Measurements from ENCODE around the gene PPP4R2. TPM values are rescaled to one million over a fixed set of nuclear protein-coding genes. Genes with fewer than 3 reads are reported as not detected.

The PPP4R2 gene
- total RNA-seq, 1 donor from 2014 or later: 24.3 TPM

DNA sequence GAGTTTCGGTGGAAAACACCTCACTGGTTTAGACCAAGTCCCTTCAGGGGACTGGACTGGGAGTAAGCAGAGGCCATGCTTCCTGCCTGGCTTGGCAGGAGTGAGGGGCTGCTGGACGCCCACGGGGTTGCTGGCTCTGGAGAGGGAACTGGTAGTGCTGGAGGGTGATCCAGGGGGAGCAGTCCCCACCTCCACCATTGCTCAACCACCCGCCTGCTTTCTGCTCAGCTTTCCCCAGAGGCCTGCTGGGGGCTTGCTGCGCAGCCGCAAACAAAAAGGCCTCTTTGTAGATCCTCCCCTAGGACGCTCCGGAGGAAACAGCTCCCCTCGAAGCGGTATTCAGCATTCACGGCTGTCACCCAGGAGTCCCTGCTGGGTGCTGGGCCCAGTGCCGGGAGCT, 98.3 kb downstream of the PPP4R2 start:
- TF ChIP-seq, protein P1, sequence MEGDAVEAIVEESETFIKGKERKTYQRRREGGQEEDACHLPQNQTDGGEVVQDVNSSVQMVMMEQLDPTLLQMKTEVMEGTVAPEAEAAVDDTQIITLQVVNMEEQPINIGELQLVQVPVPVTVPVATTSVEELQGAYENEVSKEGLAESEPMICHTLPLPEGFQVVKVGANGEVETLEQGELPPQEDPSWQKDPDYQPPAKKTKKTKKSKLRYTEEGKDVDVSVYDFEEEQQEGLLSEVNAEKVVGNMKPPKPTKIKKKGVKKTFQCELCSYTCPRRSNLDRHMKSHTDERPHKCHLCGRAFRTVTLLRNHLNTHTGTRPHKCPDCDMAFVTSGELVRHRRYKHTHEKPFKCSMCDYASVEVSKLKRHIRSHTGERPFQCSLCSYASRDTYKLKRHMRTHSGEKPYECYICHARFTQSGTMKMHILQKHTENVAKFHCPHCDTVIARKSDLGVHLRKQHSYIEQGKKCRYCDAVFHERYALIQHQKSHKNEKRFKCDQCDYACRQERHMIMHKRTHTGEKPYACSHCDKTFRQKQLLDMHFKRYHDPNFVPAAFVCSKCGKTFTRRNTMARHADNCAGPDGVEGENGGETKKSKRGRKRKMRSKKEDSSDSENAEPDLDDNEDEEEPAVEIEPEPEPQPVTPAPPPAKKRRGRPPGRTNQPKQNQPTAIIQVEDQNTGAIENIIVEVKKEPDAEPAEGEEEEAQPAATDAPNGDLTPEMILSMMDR (IDR thresholded peaks at IDR 0.05): no peak
- TF ChIP-seq POLR2A (IDR thresholded peaks at IDR 0.05): no peak
- no peak for TF ChIP-seq POLR2AphosphoS5 (IDR thresholded peaks at IDR 0.05; ENCODE audit: insufficient read depth in 1 of 2, low read depth in 1 of 2)
- intact Hi-C loops (cut with DNase I): no loop called here

DNA sequence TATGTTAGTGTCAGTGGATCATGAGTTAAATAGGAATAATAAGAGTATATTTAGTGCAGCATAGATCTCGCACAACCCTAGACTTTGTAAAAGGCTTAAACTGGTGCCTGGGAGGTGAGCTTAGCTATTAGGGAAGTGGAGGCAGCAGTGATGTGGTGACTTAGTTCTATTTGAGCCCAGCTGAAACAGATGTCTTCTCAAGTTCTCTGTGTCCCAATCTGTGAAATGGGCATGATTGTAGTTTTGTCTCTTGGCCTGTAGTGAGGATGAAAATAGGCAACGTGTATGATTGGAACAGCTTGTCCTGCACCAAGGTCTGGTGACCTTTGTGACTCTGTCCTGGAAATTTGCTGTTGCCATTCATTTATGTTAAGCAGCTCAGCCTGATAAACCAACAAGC, 99.6 kb downstream of the PPP4R2 start:
- TF ChIP-seq POLR2A (IDR thresholded peaks at IDR 0.05) (no peak), POLR2AphosphoS5 (IDR thresholded peaks at IDR 0.05; ENCODE audit: insufficient read depth in 1 of 2, low read depth in 1 of 2) (no peak)
- TF ChIP-seq, protein P1 (IDR thresholded peaks at IDR 0.05): no peak
- intact Hi-C loops (cut with DNase I): no loop called here
- no peak for DNase-seq (ENCODE audit: extremely low spot score in 2 of 2)

More for the DNA sequence above, 98.3 kb downstream of the PPP4R2 start:
- Histone ChIP-seq H3K27me3 (no peaks in the 10 kb centered on the region), H3K36me3 (no peaks in the 10 kb centered on the region), H3K4me1 (no peaks in the 10 kb centered on the region), H3K9me3 (no peaks in the 10 kb centered on the region), H3K4me3 (no peak overlapping the region), H3K27ac (no peak overlapping the region)
- DNase-seq (ENCODE audit: extremely low spot score in 2 of 2): no peak

DNA sequence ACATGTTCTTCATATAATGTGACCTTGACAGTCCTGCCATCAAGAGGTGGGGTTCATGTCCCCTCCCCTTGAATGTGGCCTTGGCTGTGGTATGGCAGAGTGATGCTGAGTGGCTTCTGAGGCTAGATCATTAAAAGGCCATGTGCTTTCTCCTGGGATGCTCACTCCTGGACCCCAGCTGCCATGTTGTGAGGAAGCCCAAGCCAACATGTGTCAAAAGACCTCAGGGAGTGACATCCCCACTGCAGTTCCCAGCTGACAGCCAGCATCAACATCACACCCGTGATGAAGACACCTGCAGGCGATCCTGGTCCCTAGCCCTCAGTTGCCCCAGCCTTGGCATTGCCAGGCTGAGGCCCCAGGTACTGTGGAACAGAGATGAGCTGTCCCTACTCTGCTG, 101.4 kb downstream of the PPP4R2 start:
- Histone ChIP-seq H3K4me1 (peaks cover 5% of the 10 kb centered on the region), H3K36me3 (no peaks in the 10 kb centered on the region), H3K27me3 (no peaks in the 10 kb centered on the region), H3K4me3 (no peak overlapping the region), H3K27ac (no peak overlapping the region), H3K9me3 (no peaks in the 10 kb centered on the region)
- no peak for DNase-seq (ENCODE audit: extremely low spot score in 2 of 2)
- intact Hi-C loops (cut with DNase I): no loop called here
- TF ChIP-seq, protein P1 (IDR thresholded peaks at IDR 0.05): no peak
- no peak for TF ChIP-seq POLR2AphosphoS5 (IDR thresholded peaks at IDR 0.05; ENCODE audit: insufficient read depth in 1 of 2, low read depth in 1 of 2)
- no peak for TF ChIP-seq POLR2A (IDR thresholded peaks at IDR 0.05)

More for the DNA sequence above, 99.6 kb downstream of the PPP4R2 start:
- Histone ChIP-seq H3K4me1 (peaks cover 5% of the 10 kb centered on the region), H3K27ac (no peak overlapping the region), H3K4me3 (no peak overlapping the region), H3K9me3 (no peaks in the 10 kb centered on the region), H3K36me3 (no peaks in the 10 kb centered on the region), H3K27me3 (no peaks in the 10 kb centered on the region)

DNA sequence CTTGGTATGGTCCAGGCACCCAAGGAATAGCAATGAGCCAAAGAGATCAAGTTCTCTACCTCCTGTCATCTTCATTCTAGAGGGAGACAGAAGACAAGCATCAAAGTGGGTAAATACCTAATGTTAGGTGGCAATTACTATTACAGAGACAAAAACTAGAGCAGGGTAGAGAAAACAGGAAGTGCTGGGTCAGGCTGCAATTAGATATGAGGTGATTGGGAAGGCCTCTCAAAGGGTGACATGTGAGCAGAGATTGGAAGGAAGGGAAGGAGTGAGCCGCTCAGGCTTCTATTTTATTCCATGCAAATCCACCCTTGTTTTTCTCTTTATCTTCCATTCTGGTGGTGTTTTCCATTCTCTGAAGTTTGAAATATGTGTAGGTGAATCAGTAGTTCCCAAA, 102.3 kb downstream of the PPP4R2 start:
- intact Hi-C loops (cut with DNase I): no loop called here
- peaks cover 5% of the 10 kb centered on the region for H3K4me1 ChIP-seq
- H3K27ac ChIP-seq: no peak overlapping the region

More for the DNA sequence above, 102.3 kb downstream of the PPP4R2 start:
- no peak for TF ChIP-seq POLR2AphosphoS5 (IDR thresholded peaks at IDR 0.05; ENCODE audit: insufficient read depth in 1 of 2, low read depth in 1 of 2)
- TF ChIP-seq POLR2A (IDR thresholded peaks at IDR 0.05): no peak
- TF ChIP-seq, protein P1 (IDR thresholded peaks at IDR 0.05): no peak
- H3K9me3 ChIP-seq: no peaks in the 10 kb centered on the region
- no peaks in the 10 kb centered on the region for H3K27me3 ChIP-seq
- no peaks in the 10 kb centered on the region for H3K36me3 ChIP-seq
- no peak overlapping the region for H3K4me3 ChIP-seq
- DNase-seq (ENCODE audit: extremely low spot score in 2 of 2): no peak
